ENCODE data around the gene STARD9.
"Not testable (repeated sequence)": the region's sequence is repeated elsewhere in the genome, so short reads cannot be mapped to it uniquely, and the experiment has no call there.

The STARD9 gene

GRCh38 chr15:42575188-42576039, at the start of gene STARD9:
Gene STARD9 (plus strand): TSS chr15:42575606. CDS start chr15:42575716, 110 bp downstream.
- DNase-seq = peak; percentile 87 to 91

- DNase-seq = no peak
Observed at GRCh38 chr15:42528970-42529369, 46.4 kb upstream of the STARD9 start.

- DNase-seq = no peak
Observed at GRCh38 chr15:42533246-42533645, 42.2 kb upstream of the STARD9 start.

- DNase-seq = no peak
Observed at GRCh38 chr15:42544853-42545629, 30.4 kb upstream of the STARD9 start.

GRCh38 chr15:42547918-42548248, 27.5 kb upstream of the STARD9 start:
- DNase-seq = no peak

- peak; percentile 40 to 67 for DNase-seq
Observed at GRCh38 chr15:42548249-42549031, 27.0 kb upstream of the STARD9 start, which contains the start of the genes HAUS2 and LRRC57. Gene HAUS2 (plus strand): TSS chr15:42548838. CDS start chr15:42548873, 35 bp downstream. Gene LRRC57 (minus strand): TSS chr15:42548793. CDS start chr15:42548434, 359 bp downstream.

- peak in 1 of 2 experiments; percentile 47 for DNase-seq
Observed at GRCh38 chr15:42549032-42549491, 26.3 kb upstream of the STARD9 start.

- DNase-seq = no peak
Observed at GRCh38 chr15:42549741-42550392, 25.5 kb upstream of the STARD9 start.

GRCh38 chr15:42553554-42553953, 21.9 kb upstream of the STARD9 start:
- DNase-seq = no peak

- DNase-seq = not testable (repeated sequence)
Observed at GRCh38 chr15:42556550-42557207, 18.7 kb upstream of the STARD9 start.

GRCh38 chr15:42558739-42559138, 16.7 kb upstream of the STARD9 start:
- no peak for DNase-seq

GRCh38 chr15:42576040-42576594, 711 bp downstream of the STARD9 start:
- DNase-seq = no peak

GRCh38 chr15:42576776-42577175, 1.4 kb downstream of the STARD9 start:
- no peak for DNase-seq

GRCh38 chr15:42577514-42578031, 2.2 kb downstream of the STARD9 start:
- no peak for DNase-seq

- no peak for DNase-seq
Observed at GRCh38 chr15:42578984-42579537, 3.7 kb downstream of the STARD9 start.

GRCh38 chr15:42581272-42581730, 5.9 kb downstream of the STARD9 start:
- DNase-seq = peak in 1 of 2 experiments; percentile 13

- no peak for DNase-seq
Observed at GRCh38 chr15:42582569-42583375, 7.4 kb downstream of the STARD9 start.

- DNase-seq = no peak
Observed at GRCh38 chr15:42584031-42584765, 8.8 kb downstream of the STARD9 start.

GRCh38 chr15:42590619-42591237, 15.3 kb downstream of the STARD9 start:
- no peak for DNase-seq
